Measurements from ENCODE around the gene CDK6. TPM values are rescaled to one million over a fixed set of nuclear protein-coding genes. Genes with fewer than 3 reads are reported as not detected.

The CDK6 gene
- total RNA-seq, 4 donors from 2014 or later: 19.7 to 51.1 (median 33.8) TPM

DNA sequence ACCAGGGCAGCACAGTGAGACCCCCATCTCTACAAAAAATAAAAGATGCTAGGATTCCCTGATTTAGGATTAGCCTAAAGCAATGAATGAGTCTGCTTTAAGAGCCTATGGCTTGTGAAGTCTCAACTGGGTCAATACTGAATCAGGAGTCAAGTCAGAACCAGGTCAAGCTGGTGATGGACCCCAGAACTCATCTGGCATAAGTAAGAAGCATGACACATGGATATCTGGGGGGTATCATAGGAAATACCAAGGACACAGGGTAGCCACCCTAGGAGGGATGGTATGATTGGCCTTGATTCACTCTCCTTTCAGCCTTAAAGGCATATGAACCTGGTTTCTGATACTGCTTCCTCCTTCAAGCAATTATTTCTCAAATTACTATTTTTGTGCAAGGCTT, 167.8 kb downstream of the CDK6 start:
- ATAC-seq: no peak
- no peaks in the 10 kb centered on the region for H3K36me3 ChIP-seq
- TF ChIP-seq CTCF (IDR thresholded peaks at IDR 0.05): no peak
- TF ChIP-seq EP300 (IDR thresholded peaks at IDR 0.05): no peak
- peaks cover 0 to 24% (median 0%) of the 10 kb centered on the region in 3 donors for H3K4me1 ChIP-seq
- H3K27ac ChIP-seq: no peak overlapping the region
- H3K9me3 ChIP-seq: no peaks in the 10 kb centered on the region
- H3K27me3 ChIP-seq: no peaks in the 10 kb centered on the region
- no peak overlapping the region for H3K4me3 ChIP-seq

- Histone ChIP-seq H3K4me1 (peaks cover 0 to 24% (median 0%) of the 10 kb centered on the region in 3 donors), H3K4me3 (no peak overlapping the region), H3K36me3 (no peaks in the 10 kb centered on the region), H3K27ac (no peak overlapping the region), H3K9me3 (no peaks in the 10 kb centered on the region), H3K27me3 (no peaks in the 10 kb centered on the region)
- WGBS, 2 donors (ENCODE audit: low coverage in 1 of 2): 34 to 62% methylated on average over 4 to 6 of the region's 6 CpGs
- TF ChIP-seq POLR2A (IDR thresholded peaks at IDR 0.05) (no peak), EP300 (IDR thresholded peaks at IDR 0.05) (no peak), POLR2AphosphoS5 (IDR thresholded peaks at IDR 0.05) (no peak), CTCF (IDR thresholded peaks at IDR 0.05) (no peak)
- ATAC-seq: no peak
Observed at GRCh38 chr7:92667816-92668535, 168.4 kb downstream of the CDK6 start.

GRCh38 chr7:92665926-92666325, 170.4 kb downstream of the CDK6 start:
- H3K27me3 ChIP-seq: no peaks in the 10 kb centered on the region
- H3K4me1 ChIP-seq: peaks cover 0 to 24% (median 0%) of the 10 kb centered on the region in 3 donors
- H3K27ac ChIP-seq: no peak overlapping the region
- H3K9me3 ChIP-seq: no peaks in the 10 kb centered on the region
- 71 to 94% methylated on average over 2 of the region's 2 CpGs for WGBS, 2 donors (ENCODE audit: low coverage in 1 of 2)
- no peak for ATAC-seq
- no peak overlapping the region for H3K4me3 ChIP-seq
- peaks cover 0 to 2% of the 10 kb centered on the region in 2 donors for H3K36me3 ChIP-seq
- TF ChIP-seq EP300 (IDR thresholded peaks at IDR 0.05) (no peak), POLR2AphosphoS5 (IDR thresholded peaks at IDR 0.05) (no peak), CTCF (IDR thresholded peaks at IDR 0.05) (no peak), POLR2A (IDR thresholded peaks at IDR 0.05) (no peak)

GRCh38 chr7:92661651-92662050, 174.7 kb downstream of the CDK6 start:
- Histone ChIP-seq H3K9me3 (no peaks in the 10 kb centered on the region), H3K4me1 (peaks cover 0 to 8% (median 0%) of the 10 kb centered on the region in 3 donors), H3K27me3 (no peaks in the 10 kb centered on the region), H3K27ac (no peak overlapping the region), H3K36me3 (peaks cover 0 to 8% of the 10 kb centered on the region in 2 donors), H3K4me3 (no peak overlapping the region)
- no peak for ATAC-seq
- TF ChIP-seq POLR2A (IDR thresholded peaks at IDR 0.05) (no peak), POLR2AphosphoS5 (IDR thresholded peaks at IDR 0.05) (no peak), CTCF (IDR thresholded peaks at IDR 0.05) (no peak), EP300 (IDR thresholded peaks at IDR 0.05) (no peak)
- WGBS, 2 donors (ENCODE audit: low coverage in 1 of 2): 86 to 100% methylated on average over 1 of the region's 1 CpG

DNA sequence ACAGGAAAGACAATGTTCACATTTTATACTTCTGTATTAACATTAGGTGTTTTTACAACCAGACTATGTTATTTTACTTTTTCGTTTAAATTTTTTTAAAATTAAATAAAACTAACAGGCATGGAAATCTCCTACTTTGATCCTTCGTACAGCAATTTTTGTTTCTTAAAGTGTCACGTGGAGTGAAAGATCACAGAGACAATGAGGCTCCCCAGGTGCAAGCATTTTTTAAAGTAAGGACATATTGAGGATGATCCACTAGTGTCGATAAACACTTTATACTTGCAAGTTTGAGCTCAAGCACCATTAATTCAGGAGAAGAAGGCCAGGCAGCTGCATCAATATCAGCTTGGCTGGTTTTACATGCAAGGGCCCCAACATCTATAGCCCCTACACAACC, 177.7 kb downstream of the CDK6 start:
- peaks cover 0 to 5% (median 0%) of the 10 kb centered on the region in 3 donors for H3K4me1 ChIP-seq
- no peaks in the 10 kb centered on the region for H3K9me3 ChIP-seq
- ATAC-seq: no peak
- peaks cover 0 to 8% of the 10 kb centered on the region in 2 donors for H3K36me3 ChIP-seq
- WGBS, 2 donors (ENCODE audit: low coverage in 1 of 2): 65 to 91% methylated on average over 4 of the region's 4 CpGs
- TF ChIP-seq CTCF (IDR thresholded peaks at IDR 0.05) (no peak), EP300 (IDR thresholded peaks at IDR 0.05) (no peak), POLR2AphosphoS5 (IDR thresholded peaks at IDR 0.05) (no peak), POLR2A (IDR thresholded peaks at IDR 0.05) (no peak)
- no peaks in the 10 kb centered on the region for H3K27me3 ChIP-seq
- H3K4me3 ChIP-seq: no peak overlapping the region
- H3K27ac ChIP-seq: no peak overlapping the region

Data from gastroesophageal sphincter (tissue), 4 donors.